ENCODE data around the gene PLVAP.
A peak's percentile ranks its signal among the peaks of the same experiment; 100 is the strongest.

PLVAP gene

GRCh38 chr19:17390665-17391370 is 13.7 kb upstream of the PLVAP start:
- H2AFZ ChIP-seq (ENCODE audit: low read depth, low read length, severe bottlenecking) = peak overlapping the region; percentile 44
- no peaks in the 10 kb centered on the region for H3K9me3 ChIP-seq (ENCODE audit: insufficient read depth, low read length)
- H3K36me3 ChIP-seq (ENCODE audit: low read length) = no peaks in the 10 kb centered on the region
- peak overlapping the region; percentile 49 for H3K9ac ChIP-seq (ENCODE audit: low read length)
- no peak overlapping the region for H3K27ac ChIP-seq (ENCODE audit: low read depth, low read length)
- no peaks in the 10 kb centered on the region for H3K27me3 ChIP-seq (ENCODE audit: low read length)
- no peaks in the 10 kb centered on the region for H3K9me2 ChIP-seq (replicated peaks; ENCODE audit: insufficient read depth, low read length)
- 0 out of 2 replicates have a peak, but pooled peaks cover 3% of the 10 kb centered on the region for H3F3A ChIP-seq (ENCODE audit: insufficient read depth)
- peak overlapping the region; percentile 50 for H3K4me3 ChIP-seq (ENCODE audit: insufficient read depth, low read length, poor library complexity, severe bottlenecking)
- no peaks in the 10 kb centered on the region for H4K20me1 ChIP-seq (ENCODE audit: low read depth, low read length)
- H3K4me2 ChIP-seq (ENCODE audit: low read depth, low read length, poor library complexity, severe bottlenecking) = peak overlapping the region; percentile 67
- H3K79me2 ChIP-seq (ENCODE audit: insufficient read depth, low read length) = no peaks in the 10 kb centered on the region
- peak; percentile 46 for TF ChIP-seq CTCF (IDR thresholded peaks at IDR 0.05; ENCODE audit: insufficient read depth, low read length, poor library complexity, severe bottlenecking)
- no peak for TF ChIP-seq EZH2phosphoT487 (conservative IDR thresholded peaks at IDR 0.05; ENCODE audit: low read length)

GRCh38 chr19:17389957-17390664 is 13.0 kb upstream of the PLVAP start:
- H3F3A ChIP-seq (ENCODE audit: insufficient read depth) = 0 out of 2 replicates have a peak, but pooled peaks cover 3% of the 10 kb centered on the region
- H3K9me2 ChIP-seq (replicated peaks; ENCODE audit: insufficient read depth, low read length) = no peaks in the 10 kb centered on the region
- no peaks in the 10 kb centered on the region for H3K9me3 ChIP-seq (ENCODE audit: insufficient read depth, low read length)
- peak overlapping the region; percentile 50 for H3K4me3 ChIP-seq (ENCODE audit: insufficient read depth, low read length, poor library complexity, severe bottlenecking)
- no peak overlapping the region for H3K27ac ChIP-seq (ENCODE audit: low read depth, low read length)
- peak overlapping the region; percentile 65 for H3K4me2 ChIP-seq (ENCODE audit: low read depth, low read length, poor library complexity, severe bottlenecking)
- H3K79me2 ChIP-seq (ENCODE audit: insufficient read depth, low read length) = no peaks in the 10 kb centered on the region
- no peaks in the 10 kb centered on the region for H3K36me3 ChIP-seq (ENCODE audit: low read length)
- H3K9ac ChIP-seq (ENCODE audit: low read length) = peak overlapping the region; percentile 49
- no peaks in the 10 kb centered on the region for H4K20me1 ChIP-seq (ENCODE audit: low read depth, low read length)
- TF ChIP-seq EZH2phosphoT487 (conservative IDR thresholded peaks at IDR 0.05; ENCODE audit: low read length) = no peak
- no peak for TF ChIP-seq CTCF (IDR thresholded peaks at IDR 0.05; ENCODE audit: insufficient read depth, low read length, poor library complexity, severe bottlenecking)
- no peaks in the 10 kb centered on the region for H3K27me3 ChIP-seq (ENCODE audit: low read length)
- H2AFZ ChIP-seq (ENCODE audit: low read depth, low read length, severe bottlenecking) = peak overlapping the region; percentile 27

- H3K36me3 ChIP-seq (ENCODE audit: low read length) = no peaks in the 10 kb centered on the region
- H3K9me3 ChIP-seq (ENCODE audit: insufficient read depth, low read length) = no peaks in the 10 kb centered on the region
- no peaks in the 10 kb centered on the region for H3K79me2 ChIP-seq (ENCODE audit: insufficient read depth, low read length)
- H4K20me1 ChIP-seq (ENCODE audit: low read depth, low read length) = no peaks in the 10 kb centered on the region
- TF ChIP-seq CTCF (IDR thresholded peaks at IDR 0.05; ENCODE audit: insufficient read depth, low read length, poor library complexity, severe bottlenecking) (no peak), EZH2phosphoT487 (conservative IDR thresholded peaks at IDR 0.05; ENCODE audit: low read length) (no peak)
- H2AFZ ChIP-seq (ENCODE audit: low read depth, low read length, severe bottlenecking) = no peak overlapping the region
- H3K27me3 ChIP-seq (ENCODE audit: low read length) = no peaks in the 10 kb centered on the region
- 0 out of 2 replicates have a peak, but pooled peaks cover 3% of the 10 kb centered on the region for H3F3A ChIP-seq (ENCODE audit: insufficient read depth)
- H3K4me3 ChIP-seq (ENCODE audit: insufficient read depth, low read length, poor library complexity, severe bottlenecking) = no peak overlapping the region
- H3K9ac ChIP-seq (ENCODE audit: low read length) = no peak overlapping the region
- H3K9me2 ChIP-seq (replicated peaks; ENCODE audit: insufficient read depth, low read length) = no peaks in the 10 kb centered on the region
- no peak overlapping the region for H3K4me2 ChIP-seq (ENCODE audit: low read depth, low read length, poor library complexity, severe bottlenecking)
- no peak overlapping the region for H3K27ac ChIP-seq (ENCODE audit: low read depth, low read length)
Measured at GRCh38 chr19:17389288-17389687, 12.1 kb upstream of the PLVAP start.
